ENCODE measurements around the gene ZNF32.

The ZNF32 gene

GRCh38 chr10:43683451-43684291, 35.0 kb upstream of the ZNF32 start:
- intact Hi-C loops (cut with DNase I), result loop anchor here (5.0 kb wide), 1 partner anchor 699 kb away; no protein-coding TSS in a partner anchor
- DNase-seq, result no peak

- intact Hi-C loops (cut with DNase I), result loop anchor here (5.0 kb wide), 1 partner anchor 699 kb away; no protein-coding TSS in a partner anchor
- no peak for DNase-seq
These were observed 34.3 kb upstream of the ZNF32 start for GRCh38 chr10:43682956-43683355.

GRCh38 chr10:43681721-43682120, 33.0 kb upstream of the ZNF32 start:
- no peak for DNase-seq
- intact Hi-C loops (cut with DNase I), result loop anchor here (5.0 kb wide), 1 partner anchor 701 kb away; no protein-coding TSS in a partner anchor

- no peak for DNase-seq
These were observed 32.5 kb upstream of the ZNF32 start for GRCh38 chr10:43681220-43681619.

GRCh38 chr10:43680035-43680434, 31.4 kb upstream of the ZNF32 start:
- DNase-seq, result no peak
- intact Hi-C loops (cut with DNase I), result loop anchor here (5.0 kb wide), 1 partner anchor 702 kb away; no protein-coding TSS in a partner anchor

More at GRCh38 chr10:43681220-43681619, 32.5 kb upstream of the ZNF32 start:
- intact Hi-C loops (cut with DNase I), result loop anchor here (5.0 kb wide), 1 partner anchor 701 kb away; no protein-coding TSS in a partner anchor

GRCh38 chr10:43679509-43679908, 30.8 kb upstream of the ZNF32 start:
- peak in 36 of 42 donors; percentile 17 to 77 (median 47) for DNase-seq
- intact Hi-C loops (cut with DNase I), result loop anchor here (5.0 kb wide), 1 partner anchor 1183 kb away; no protein-coding TSS in a partner anchor

GRCh38 chr10:43678654-43679053, 30.0 kb upstream of the ZNF32 start:
- DNase-seq, result no peak
- intact Hi-C loops (cut with DNase I), result loop anchor here (5.0 kb wide), 1 partner anchor 1184 kb away; no protein-coding TSS in a partner anchor

- intact Hi-C loops (cut with DNase I), result loop anchor here (5.0 kb wide), 1 partner anchor 1185 kb away; no protein-coding TSS in a partner anchor
- no peak for DNase-seq
These were observed 28.2 kb upstream of the ZNF32 start for GRCh38 chr10:43676901-43677300.

- intact Hi-C loops (cut with DNase I), result loop anchor here (5.0 kb wide), 1 partner anchor 1186 kb away; no protein-coding TSS in a partner anchor
- no peak for DNase-seq
These were observed 27.6 kb upstream of the ZNF32 start for GRCh38 chr10:43676331-43676730.

GRCh38 chr10:43674553-43675210, 26.0 kb upstream of the ZNF32 start:
- intact Hi-C loops (cut with DNase I), result loop anchor here (5.0 kb wide), 2 partner anchors 713 to 1188 kb away; partner anchors contain the start of gene CXCL12
- DNase-seq, result no peak

- intact Hi-C loops (cut with DNase I), result loop anchor here (5.0 kb wide), 1 partner anchor 714 kb away; the partner anchor contains the start of gene CXCL12
- DNase-seq, result no peak
These were observed 24.8 kb upstream of the ZNF32 start for GRCh38 chr10:43673471-43673870.

- intact Hi-C loops (cut with DNase I), result loop anchor here (5.0 kb wide), 1 partner anchor 715 kb away; the partner anchor contains the start of gene CXCL12
- DNase-seq, result peak in 25 of 42 donors; percentile 19 to 80 (median 53)
These were observed 23.2 kb upstream of the ZNF32 start for GRCh38 chr10:43671659-43672531.

- intact Hi-C loops (cut with DNase I), result no loop called here
- DNase-seq, result no peak
These were observed 20.7 kb upstream of the ZNF32 start for GRCh38 chr10:43669386-43669785.

GRCh38 chr10:43667761-43668386, 19.2 kb upstream of the ZNF32 start:
- no peak for DNase-seq
- intact Hi-C loops (cut with DNase I), result no loop called here

GRCh38 chr10:43667317-43667731, 18.6 kb upstream of the ZNF32 start:
- peak in 13 of 42 donors; percentile 21 to 61 (median 42) for DNase-seq
- intact Hi-C loops (cut with DNase I), result no loop called here

- intact Hi-C loops (cut with DNase I), result no loop called here
- peak in 1 of 42 donors; percentile 31 for DNase-seq
These were observed 17.9 kb upstream of the ZNF32 start for GRCh38 chr10:43666552-43666951.

- intact Hi-C loops (cut with DNase I), result no loop called here
- DNase-seq, result no peak
These were observed 16.4 kb upstream of the ZNF32 start for GRCh38 chr10:43665054-43665453.

- intact Hi-C loops (cut with DNase I), result no loop called here
- no peak for DNase-seq
These were observed 9.5 kb upstream of the ZNF32 start for GRCh38 chr10:43658227-43658626.
